Osteocyte (in vitro differentiated cells): Measurements from ENCODE around the gene PDP2. TPM values are rescaled to one million over a fixed set of nuclear protein-coding genes. Genes with fewer than 3 reads are reported as not detected.

Source experiments
- DNase-seq: peaks from one replicate; pipeline ENCODE4 v3.0.0; 2021; ENCODE audit warnings: mixed read lengths; ENCODE audit not compliant: unreplicated experiment; ENCODE audit errors: extremely low spot score
- H3K27ac Mint-ChIP-seq: one replicate; pipeline ENCODE4 v1.8.0; 2021; ENCODE audit warnings: mild to moderate bottlenecking, mixed read lengths; ENCODE audit not compliant: unreplicated experiment
- H3K27me3 Mint-ChIP-seq: one replicate; pipeline ENCODE4 v1.8.0; 2021; ENCODE audit warnings: mixed read lengths; ENCODE audit not compliant: unreplicated experiment
- H3K36me3 Mint-ChIP-seq: one replicate; pipeline ENCODE4 v1.8.0; 2021; ENCODE audit warnings: mixed read lengths; ENCODE audit not compliant: unreplicated experiment
- H3K4me1 Mint-ChIP-seq: one replicate; pipeline ENCODE4 v1.8.0; 2021; ENCODE audit warnings: mixed read lengths; ENCODE audit not compliant: unreplicated experiment
- H3K4me3 Mint-ChIP-seq: one replicate; pipeline ENCODE4 v1.8.0; 2021; ENCODE audit warnings: mild to moderate bottlenecking, moderate library complexity, mixed read lengths; ENCODE audit not compliant: unreplicated experiment
- H3K9me3 Mint-ChIP-seq: one replicate; pipeline ENCODE4 v1.8.0; 2021; ENCODE audit warnings: mixed read lengths; ENCODE audit not compliant: unreplicated experiment
- long read RNA-seq: library from polyadenylated mRNA; unstranded; transcript quantifications from one replicate; pipeline ENCODE4 v2.0.0, GENCODE V29; 2021
- total RNA-seq: library from RNA; stranded (reverse); gene quantifications from 2 replicates; pipeline ENCODE4 v1.2.1, GENCODE V29; 2021
- TF ChIP-seq, protein P1 (sequence below): fragments of 200-600 bp; sonication (generic); IDR thresholded peaks from 2 replicates; pipeline ENCODE4 v1.5.0; 2021; ENCODE audit warnings: antibody characterized with exemption, mild to moderate bottlenecking, moderate library complexity

The PDP2 gene
- 16.5 and 17.4 TPM in 2 replicates for total RNA-seq
- long read RNA-seq, full-length matches to known transcripts = 15 of 24 reads
- long read RNA-seq, partial matches to known transcripts = 2 of 24 reads
- long read RNA-seq, other reads (novel, unspliced or antisense) = 7 of 24 reads

DNA sequence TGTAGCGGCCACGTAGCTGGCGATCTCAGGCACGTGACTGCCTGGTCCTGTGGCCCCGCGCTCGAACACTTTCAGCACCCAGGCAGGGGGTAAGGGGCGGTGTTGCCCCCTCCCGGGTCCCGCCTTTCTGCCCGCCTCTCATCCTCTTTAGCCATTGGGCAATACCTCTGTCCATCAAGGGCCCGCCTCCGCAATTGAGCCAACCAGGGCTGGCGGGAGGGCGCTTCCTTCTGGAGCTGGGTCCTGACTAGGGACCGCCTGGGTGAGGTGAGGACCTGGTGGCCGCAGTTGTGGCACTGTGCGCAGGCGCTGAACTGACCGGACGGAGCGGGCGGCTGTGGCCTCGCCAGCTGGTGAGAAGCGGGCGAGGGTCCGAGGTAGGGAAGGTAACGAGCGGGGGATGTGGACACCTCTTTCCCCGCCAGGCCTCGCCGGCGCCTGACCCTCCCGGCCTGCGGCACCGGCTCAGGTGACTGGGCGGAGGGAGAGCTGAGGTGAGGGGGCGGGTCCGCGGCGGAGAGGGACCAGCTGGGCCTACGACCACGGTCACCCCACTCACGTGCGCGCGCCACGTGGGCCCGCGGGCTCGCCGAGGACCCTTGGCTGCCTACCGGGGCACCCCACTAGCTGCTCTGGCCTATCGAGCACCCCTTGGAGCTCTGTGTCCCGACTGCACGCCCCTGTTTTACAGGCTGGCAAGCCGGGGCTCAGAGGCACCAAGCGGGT is at the start of gene PDP2:
Gene PDP2, plus strand, starts transcription at position 228 of the 726 bp plus-strand sequence. CDS start 3,770 bp downstream, outside the sequence.
- Mint-ChIP-seq H3K4me3 (peak within 1 kb of the TSS; percentile 99), H3K36me3 (peaks cover 8% of the 10 kb centered on the region), H3K4me1 (peaks cover 25% of the 10 kb centered on the region), H3K27me3 (no peaks in the 10 kb centered on the region), H3K9me3 (no peaks in the 10 kb centered on the region), H3K27ac (peak within 1 kb of the TSS; percentile 88)
- TF ChIP-seq, protein P1, sequence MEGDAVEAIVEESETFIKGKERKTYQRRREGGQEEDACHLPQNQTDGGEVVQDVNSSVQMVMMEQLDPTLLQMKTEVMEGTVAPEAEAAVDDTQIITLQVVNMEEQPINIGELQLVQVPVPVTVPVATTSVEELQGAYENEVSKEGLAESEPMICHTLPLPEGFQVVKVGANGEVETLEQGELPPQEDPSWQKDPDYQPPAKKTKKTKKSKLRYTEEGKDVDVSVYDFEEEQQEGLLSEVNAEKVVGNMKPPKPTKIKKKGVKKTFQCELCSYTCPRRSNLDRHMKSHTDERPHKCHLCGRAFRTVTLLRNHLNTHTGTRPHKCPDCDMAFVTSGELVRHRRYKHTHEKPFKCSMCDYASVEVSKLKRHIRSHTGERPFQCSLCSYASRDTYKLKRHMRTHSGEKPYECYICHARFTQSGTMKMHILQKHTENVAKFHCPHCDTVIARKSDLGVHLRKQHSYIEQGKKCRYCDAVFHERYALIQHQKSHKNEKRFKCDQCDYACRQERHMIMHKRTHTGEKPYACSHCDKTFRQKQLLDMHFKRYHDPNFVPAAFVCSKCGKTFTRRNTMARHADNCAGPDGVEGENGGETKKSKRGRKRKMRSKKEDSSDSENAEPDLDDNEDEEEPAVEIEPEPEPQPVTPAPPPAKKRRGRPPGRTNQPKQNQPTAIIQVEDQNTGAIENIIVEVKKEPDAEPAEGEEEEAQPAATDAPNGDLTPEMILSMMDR = no peak
- DNase-seq = peak; percentile 97

- peaks cover 10% of the 10 kb centered on the region for H3K27me3 Mint-ChIP-seq
- H3K36me3 Mint-ChIP-seq = no peaks in the 10 kb centered on the region
- peaks cover 10% of the 10 kb centered on the region for H3K4me1 Mint-ChIP-seq
- peak; percentile 36 for DNase-seq
- no peaks in the 10 kb centered on the region for H3K9me3 Mint-ChIP-seq
- H3K27ac Mint-ChIP-seq = no peak overlapping the region
- no peak overlapping the region for H3K4me3 Mint-ChIP-seq
- TF ChIP-seq, protein P1 = no peak
Measured at GRCh38 chr16:66832190-66832589, 48.1 kb upstream of the PDP2 start.

DNA sequence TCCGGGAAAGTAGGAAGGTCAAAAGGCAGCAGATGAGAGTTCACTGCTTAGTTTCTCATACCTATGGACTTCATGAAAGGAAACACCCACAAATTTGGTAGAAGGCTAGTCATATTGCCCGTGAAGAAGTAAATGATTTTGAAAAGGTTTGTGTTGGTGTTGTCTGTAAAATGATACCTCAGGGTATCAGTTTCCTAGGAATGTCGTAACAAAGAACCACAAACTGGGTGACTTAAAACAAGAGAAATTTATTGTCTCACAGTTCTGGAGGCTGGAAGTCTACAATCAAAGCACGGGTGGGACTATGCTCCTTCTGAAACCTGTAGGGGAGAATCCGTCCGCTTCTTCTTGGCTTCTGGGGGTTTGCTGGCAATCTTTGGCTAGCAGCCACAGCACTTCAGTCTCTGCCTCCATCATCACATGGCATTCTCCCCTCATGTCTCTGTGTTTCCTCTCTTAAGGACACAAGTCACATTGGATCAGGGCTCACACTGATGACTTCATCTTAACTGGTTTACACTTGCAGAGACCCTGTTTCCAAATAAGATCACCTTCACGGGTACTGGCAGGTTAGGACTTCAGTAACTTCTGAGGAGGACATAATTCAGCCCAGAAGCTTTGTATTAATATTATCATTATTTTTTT is 47.5 kb upstream of the PDP2 start:
- DNase-seq = no peak
- Mint-ChIP-seq H3K9me3 (no peaks in the 10 kb centered on the region), H3K36me3 (no peaks in the 10 kb centered on the region), H3K27me3 (peaks cover 15% of the 10 kb centered on the region), H3K4me1 (peaks cover 10% of the 10 kb centered on the region), H3K27ac (no peak overlapping the region), H3K4me3 (no peak overlapping the region)
- TF ChIP-seq, protein P1 = no peak

DNA sequence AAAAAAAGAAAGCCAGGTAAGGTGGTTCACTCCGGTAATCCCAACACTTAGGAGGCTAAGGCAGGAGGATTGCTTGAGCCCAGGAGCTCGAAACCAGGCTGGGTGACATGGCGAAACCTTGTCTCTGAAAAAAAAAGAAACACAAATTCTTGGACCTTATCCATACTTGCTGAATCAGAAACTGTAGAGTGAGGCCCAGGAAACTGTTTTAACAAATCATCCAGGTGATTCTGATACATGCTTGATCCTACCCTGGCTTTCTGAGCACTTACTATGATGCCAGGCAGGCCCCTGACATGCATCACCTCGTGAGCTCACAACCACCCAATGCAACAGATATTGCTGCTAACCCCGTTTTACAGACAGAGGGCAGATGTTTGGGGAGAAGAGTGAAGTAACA is 45.6 kb upstream of the PDP2 start:
- H3K4me3 Mint-ChIP-seq = no peak overlapping the region
- H3K27me3 Mint-ChIP-seq = peaks cover 33% of the 10 kb centered on the region
- peaks cover under 1% of the 10 kb centered on the region for H3K4me1 Mint-ChIP-seq
- no peak for DNase-seq
- no peak overlapping the region for H3K27ac Mint-ChIP-seq
- TF ChIP-seq, protein P1 = no peak
- peaks cover 15% of the 10 kb centered on the region for H3K9me3 Mint-ChIP-seq
- peaks cover 5% of the 10 kb centered on the region for H3K36me3 Mint-ChIP-seq

DNA sequence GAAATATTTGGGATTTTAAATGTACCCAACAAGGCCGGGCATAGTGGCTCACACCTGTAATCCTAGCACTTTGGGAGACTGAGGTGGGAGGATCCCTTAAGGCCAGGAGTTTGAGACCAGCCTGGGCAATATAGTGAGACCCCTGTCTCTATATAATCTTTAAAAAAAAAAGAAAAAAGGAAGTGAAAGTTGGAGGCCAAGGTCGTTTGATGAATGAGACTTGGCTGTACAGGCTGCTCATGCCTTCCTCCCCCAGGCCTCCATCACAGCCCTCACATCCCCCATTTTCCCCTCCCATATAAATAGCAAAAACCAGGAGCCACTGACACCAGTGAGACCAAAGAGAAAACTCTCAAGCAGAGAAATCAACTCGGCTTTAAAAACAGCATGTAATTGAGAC is 39.4 kb upstream of the PDP2 start:
- Mint-ChIP-seq H3K4me3 (no peak overlapping the region), H3K4me1 (peaks cover 24% of the 10 kb centered on the region), H3K36me3 (peaks cover 5% of the 10 kb centered on the region), H3K9me3 (peaks cover 15% of the 10 kb centered on the region), H3K27me3 (peaks cover 54% of the 10 kb centered on the region), H3K27ac (no peak overlapping the region)
- TF ChIP-seq, protein P1 = no peak
- DNase-seq = peak; percentile 59
